ENCODE data around the gene COG3. TPM values are rescaled to one million over a fixed set of nuclear protein-coding genes. Genes with fewer than 3 reads are reported as not detected.
A peak's percentile ranks its signal among the peaks of the same experiment; 100 is the strongest.

The COG3 gene
- total and polyA plus RNA-seq, 2 donors (not counting 1 experiment from before 2014, with no cell fraction given), result 24.0 to 37.5 TPM

GRCh38 chr13:45439781-45440462 is 24.8 kb upstream of the COG3 start:
- H2AFZ ChIP-seq (ENCODE audit: low read length), result no peak overlapping the region
- no peak overlapping the region for H3K27ac ChIP-seq (ENCODE audit: insufficient read depth, low read length)
- no peak overlapping the region for H3K4me2 ChIP-seq (ENCODE audit: extremely low read depth, insufficient read depth, low read length)
- H4K20me1 ChIP-seq (ENCODE audit: control insufficient read depth, extremely low read depth, insufficient read depth, low read length), result no peaks in the 10 kb centered on the region
- H3K79me2 ChIP-seq (ENCODE audit: control insufficient read depth, insufficient read depth, low read length), result no peaks in the 10 kb centered on the region
- no peak overlapping the region for H3K9ac ChIP-seq (ENCODE audit: insufficient read depth, low read length)
- TF ChIP-seq CTCF (conservative IDR thresholded peaks at IDR 0.05 in 1 of 2, IDR thresholded peaks at IDR 0.05 in 1 of 2; ENCODE audit: low read depth in 1 of 2, low read length in 2 of 2) (no peak), EZH2 (IDR thresholded peaks at IDR 0.05; ENCODE audit: low read length, missing control alignments) (no peak)
- H3K27me3 ChIP-seq (ENCODE audit: control insufficient read depth, insufficient read depth, low read length), result peaks cover 2% of the 10 kb centered on the region
- no peak overlapping the region for H3K4me3 ChIP-seq (replicated peaks in 1 of 4; ENCODE audit: control extremely low read depth in 1 of 4, insufficient read depth in 1 of 4, low read depth in 3 of 4, low read length in 4 of 4)
- H3K9me3 ChIP-seq (ENCODE audit: control insufficient read depth, insufficient read depth, low read depth, low read length), result no peaks in the 10 kb centered on the region
- no peaks in the 10 kb centered on the region for H3K4me1 ChIP-seq (ENCODE audit: control insufficient read depth, extremely low read depth, insufficient read depth, low read length)
- peak in 1 of 2 donors; percentile 6 for DNase-seq (ENCODE audit: low read depth in 2 of 2)
- no peaks in the 10 kb centered on the region for H3K36me3 ChIP-seq (ENCODE audit: control insufficient read depth, insufficient read depth, low read length)

- Histone ChIP-seq H2AFZ (ENCODE audit: low read length) (no peak overlapping the region), H3K27ac (ENCODE audit: insufficient read depth, low read length) (no peak overlapping the region), H4K20me1 (ENCODE audit: control insufficient read depth, extremely low read depth, insufficient read depth, low read length) (no peaks in the 10 kb centered on the region), H3K79me2 (ENCODE audit: control insufficient read depth, insufficient read depth, low read length) (no peaks in the 10 kb centered on the region), H3K4me2 (ENCODE audit: extremely low read depth, insufficient read depth, low read length) (no peak overlapping the region), H3K9ac (ENCODE audit: insufficient read depth, low read length) (no peak overlapping the region), H3K9me3 (ENCODE audit: control insufficient read depth, insufficient read depth, low read depth, low read length) (no peaks in the 10 kb centered on the region), H3K27me3 (ENCODE audit: control insufficient read depth, insufficient read depth, low read length) (peaks cover 4% of the 10 kb centered on the region), H3K4me1 (ENCODE audit: control insufficient read depth, extremely low read depth, insufficient read depth, low read length) (no peaks in the 10 kb centered on the region), H3K36me3 (ENCODE audit: control insufficient read depth, insufficient read depth, low read length) (no peaks in the 10 kb centered on the region), H3K4me3 (replicated peaks in 1 of 4; ENCODE audit: control extremely low read depth in 1 of 4, insufficient read depth in 1 of 4, low read depth in 3 of 4, low read length in 4 of 4) (no peak overlapping the region)
- TF ChIP-seq EZH2 (IDR thresholded peaks at IDR 0.05; ENCODE audit: low read length, missing control alignments), result no peak
- TF ChIP-seq CTCF (conservative IDR thresholded peaks at IDR 0.05 in 1 of 2, IDR thresholded peaks at IDR 0.05 in 1 of 2; ENCODE audit: low read depth in 1 of 2, low read length in 2 of 2), result peak in 1 of 2 donors; percentile 5
- peak; percentile 15 to 29 for DNase-seq (ENCODE audit: low read depth in 2 of 2)
These were observed 23.1 kb upstream of the COG3 start for GRCh38 chr13:45441633-45442032.

- Histone ChIP-seq H3K27me3 (ENCODE audit: control insufficient read depth, insufficient read depth, low read length) (peaks cover 8% of the 10 kb centered on the region), H4K20me1 (ENCODE audit: control insufficient read depth, extremely low read depth, insufficient read depth, low read length) (no peaks in the 10 kb centered on the region), H3K36me3 (ENCODE audit: control insufficient read depth, insufficient read depth, low read length) (no peaks in the 10 kb centered on the region), H3K4me1 (ENCODE audit: control insufficient read depth, extremely low read depth, insufficient read depth, low read length) (no peaks in the 10 kb centered on the region), H3K4me3 (replicated peaks in 1 of 4; ENCODE audit: control extremely low read depth in 1 of 4, insufficient read depth in 1 of 4, low read depth in 3 of 4, low read length in 4 of 4) (no peak overlapping the region), H3K9me3 (ENCODE audit: control insufficient read depth, insufficient read depth, low read depth, low read length) (no peaks in the 10 kb centered on the region), H3K27ac (ENCODE audit: insufficient read depth, low read length) (no peak overlapping the region), H2AFZ (ENCODE audit: low read length) (no peak overlapping the region), H3K4me2 (ENCODE audit: extremely low read depth, insufficient read depth, low read length) (no peak overlapping the region), H3K9ac (ENCODE audit: insufficient read depth, low read length) (no peak overlapping the region), H3K79me2 (ENCODE audit: control insufficient read depth, insufficient read depth, low read length) (no peaks in the 10 kb centered on the region)
- TF ChIP-seq CTCF (conservative IDR thresholded peaks at IDR 0.05 in 1 of 2, IDR thresholded peaks at IDR 0.05 in 1 of 2; ENCODE audit: low read depth in 1 of 2, low read length in 2 of 2), result no peak
- no peak for TF ChIP-seq EZH2 (IDR thresholded peaks at IDR 0.05; ENCODE audit: low read length, missing control alignments)
- DNase-seq (ENCODE audit: low read depth in 2 of 2), result no peak
These were observed 19.7 kb upstream of the COG3 start for GRCh38 chr13:45445053-45445452.

Measured in fibroblast of lung (primary cell).